GM13976 (cell line): ENCODE measurements around the gene GBGT1.
A peak's percentile ranks its signal among the peaks of the same experiment; 100 is the strongest.
"Not testable (repeated sequence)": the region's sequence is repeated elsewhere in the genome, so short reads cannot be mapped to it uniquely, and the experiment has no call there.

Experiments
- DNase-seq: peaks from one replicate; pipeline ENCODE4 v3.0.0; 2012; ENCODE audit warnings: low spot score
- CTCF ChIP-seq: IDR thresholded peaks from 2 replicates; pipeline ENCODE4 v1.5.1; 2012; ENCODE audit warnings: borderline replicate concordance, mild to moderate bottlenecking; ENCODE audit not compliant: insufficient read depth; ENCODE audit errors: extremely low read depth, missing control alignments, control extremely low read depth
- in situ Hi-C: fragments of 300-500 bp; cut with MboI; formaldehyde crosslinking; loops from one replicate; pipeline ENCODE4 v1.12.0; 2022; ENCODE audit warnings: low sequenced_read_pairs, mixed read lengths, inconsistent platforms; ENCODE audit not compliant: unreplicated experiment

Gene GBGT1

GRCh38 chr9:133163504-133164172 lies at the start of gene GBGT1:
TSS of gene GBGT1 (minus strand) at chr9:133163914. CDS start at chr9:133162412, 1,502 bp downstream.
- no peak for TF ChIP-seq CTCF
- DNase-seq = peak; percentile 80
- in situ Hi-C loops = no loop called here

DNA sequence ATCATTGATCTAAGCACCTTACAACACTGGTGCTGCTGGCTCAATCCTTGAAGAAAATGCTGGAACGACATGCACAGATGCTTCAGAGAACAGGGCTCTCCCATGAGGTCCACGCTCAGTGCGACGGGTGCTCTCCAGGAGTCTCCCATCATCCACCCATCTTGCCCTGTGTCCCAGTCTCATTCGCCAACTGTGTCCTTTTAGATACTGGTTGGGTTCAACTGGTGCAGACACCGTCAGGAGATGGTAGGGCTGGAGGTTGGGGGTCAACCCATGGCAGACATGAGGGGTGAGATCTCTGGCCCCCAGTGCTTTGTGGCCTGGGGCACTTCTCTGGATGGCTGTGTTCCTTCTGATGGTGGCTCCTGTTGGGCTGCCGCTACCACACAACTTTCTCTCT lies 46.9 kb upstream of the GBGT1 start:
- TF ChIP-seq CTCF = no peak
- DNase-seq = no peak
- in situ Hi-C loops = no loop called here

- DNase-seq = no peak
- in situ Hi-C loops = no loop called here
- TF ChIP-seq CTCF = no peak
Observed at GRCh38 chr9:133210202-133210532, 46.5 kb upstream of the GBGT1 start.

- DNase-seq, in situ Hi-C loops: not testable (repeated sequence)
Observed at GRCh38 chr9:133209327-133210201, 45.9 kb upstream of the GBGT1 start.

DNA sequence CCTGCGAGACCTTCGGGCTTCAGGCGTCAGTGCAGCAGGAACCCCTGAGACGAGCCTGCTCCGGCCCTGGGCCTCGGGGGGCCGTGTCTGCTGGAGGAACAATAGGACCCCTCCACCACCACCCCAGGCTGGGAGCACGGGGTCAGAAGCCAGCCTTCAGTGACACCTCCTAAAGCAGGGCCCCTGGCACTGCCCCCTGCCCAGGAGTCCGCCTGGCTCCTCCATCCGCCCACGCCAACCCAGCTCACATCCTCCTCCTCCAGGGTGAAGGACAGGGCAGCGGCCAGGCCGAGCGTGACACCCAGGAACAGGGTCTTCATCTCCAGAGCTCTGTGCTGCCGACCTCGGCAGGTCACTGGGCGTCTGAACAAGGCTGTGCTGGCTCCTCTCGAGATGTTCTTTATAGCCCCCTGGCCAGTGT lies 45.2 kb upstream of the GBGT1 start, which contains the start of gene OBP2B:
TSS of gene OBP2B (minus strand) at position 371 of the 421 bp plus-strand sequence. CDS start at position 320, 51 bp downstream.
- in situ Hi-C loops, DNase-seq: not testable (repeated sequence)

DNA sequence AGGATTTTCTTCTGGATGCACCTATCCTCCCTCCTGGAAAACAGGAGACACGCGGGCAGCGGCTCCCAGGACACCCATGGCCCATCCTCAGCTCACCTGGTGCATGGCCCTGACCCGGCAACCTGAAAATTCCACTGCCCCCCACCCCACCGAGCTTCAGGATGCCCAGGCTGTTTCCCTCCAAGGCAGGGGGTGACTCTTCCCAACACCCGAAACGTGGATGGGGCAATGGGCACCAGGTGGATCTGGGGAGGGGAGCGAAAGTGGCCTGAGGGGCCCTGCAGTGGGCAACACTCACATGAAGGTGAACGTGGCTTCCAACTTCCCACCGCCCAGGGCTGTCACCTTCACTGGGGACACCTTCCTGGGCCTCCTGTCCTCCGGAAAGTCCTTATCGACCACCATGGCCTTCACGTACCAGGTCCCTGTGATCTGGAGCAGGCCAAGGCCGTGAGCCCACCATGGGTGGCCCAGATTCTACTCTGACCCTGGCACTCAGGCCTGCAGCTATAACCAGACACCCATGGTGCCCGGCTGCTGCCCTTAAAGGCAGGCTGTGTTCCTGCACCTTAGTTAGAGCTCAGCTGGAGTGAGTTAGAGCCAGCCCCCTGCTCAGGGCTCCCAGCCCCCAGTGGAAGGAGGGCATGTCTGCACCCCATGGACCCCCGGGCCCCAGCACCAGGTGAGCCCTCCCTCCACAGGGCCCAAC lies 44.6 kb upstream of the GBGT1 start:
- in situ Hi-C loops, DNase-seq: not testable (repeated sequence)

- DNase-seq = no peak
- in situ Hi-C loops = no loop called here
- no peak for TF ChIP-seq CTCF
Observed at GRCh38 chr9:133207540-133208170, 43.9 kb upstream of the GBGT1 start.
